ENCODE data around the gene RGS4. TPM values are rescaled to one million over a fixed set of nuclear protein-coding genes. Genes with fewer than 3 reads are reported as not detected.

Gene RGS4
- total RNA-seq, 1 experiment from 2014 or later = not detected

DNA sequence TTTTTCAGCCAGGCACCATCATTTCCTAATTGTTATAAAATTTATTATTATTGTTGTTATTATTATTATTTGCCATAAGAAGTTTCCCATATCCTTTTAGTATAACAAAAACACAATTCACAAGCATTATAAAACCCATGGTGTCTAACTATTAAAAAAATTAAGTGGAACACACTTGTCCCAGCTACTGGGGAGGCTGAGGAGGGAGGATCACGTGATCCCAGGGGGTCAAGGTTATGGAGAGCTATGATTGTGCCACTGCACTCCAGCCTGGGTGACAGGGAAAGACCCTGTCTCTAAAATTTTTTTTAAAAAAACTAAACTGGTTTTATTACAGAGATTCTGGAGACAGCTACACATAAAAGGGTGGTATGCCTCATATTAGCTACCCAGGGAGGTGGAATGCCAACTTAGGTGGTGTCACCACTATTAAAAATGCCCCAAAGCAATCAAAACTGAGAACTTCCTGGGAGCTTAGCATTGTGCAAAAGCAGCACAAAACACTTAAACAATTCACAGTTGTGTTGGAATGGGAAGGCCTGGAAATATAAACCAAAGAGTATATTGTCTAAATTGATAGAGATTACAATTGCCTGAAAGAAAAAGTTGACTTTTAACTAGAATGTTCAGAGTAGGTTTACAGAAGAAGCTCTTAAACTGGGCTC is 8.7 kb upstream of the RGS4 start:
- TF ChIP-seq, protein P1, sequence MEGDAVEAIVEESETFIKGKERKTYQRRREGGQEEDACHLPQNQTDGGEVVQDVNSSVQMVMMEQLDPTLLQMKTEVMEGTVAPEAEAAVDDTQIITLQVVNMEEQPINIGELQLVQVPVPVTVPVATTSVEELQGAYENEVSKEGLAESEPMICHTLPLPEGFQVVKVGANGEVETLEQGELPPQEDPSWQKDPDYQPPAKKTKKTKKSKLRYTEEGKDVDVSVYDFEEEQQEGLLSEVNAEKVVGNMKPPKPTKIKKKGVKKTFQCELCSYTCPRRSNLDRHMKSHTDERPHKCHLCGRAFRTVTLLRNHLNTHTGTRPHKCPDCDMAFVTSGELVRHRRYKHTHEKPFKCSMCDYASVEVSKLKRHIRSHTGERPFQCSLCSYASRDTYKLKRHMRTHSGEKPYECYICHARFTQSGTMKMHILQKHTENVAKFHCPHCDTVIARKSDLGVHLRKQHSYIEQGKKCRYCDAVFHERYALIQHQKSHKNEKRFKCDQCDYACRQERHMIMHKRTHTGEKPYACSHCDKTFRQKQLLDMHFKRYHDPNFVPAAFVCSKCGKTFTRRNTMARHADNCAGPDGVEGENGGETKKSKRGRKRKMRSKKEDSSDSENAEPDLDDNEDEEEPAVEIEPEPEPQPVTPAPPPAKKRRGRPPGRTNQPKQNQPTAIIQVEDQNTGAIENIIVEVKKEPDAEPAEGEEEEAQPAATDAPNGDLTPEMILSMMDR (conservative IDR thresholded peaks at IDR 0.05) = no peak
- Histone ChIP-seq H2BK5ac (ENCODE audit: insufficient read length, low read length) (no peak overlapping the region), H3K79me1 (ENCODE audit: insufficient read depth, low read depth, low read length, poor library complexity, severe bottlenecking) (no peaks in the 10 kb centered on the region), H4K91ac (ENCODE audit: insufficient read length, low read depth, low read length) (no peak overlapping the region), H3K9me3 (ENCODE audit: control insufficient read depth, low read depth, low read length) (no peaks in the 10 kb centered on the region), H4K8ac (replicated peaks; ENCODE audit: insufficient read length, low read depth, low read length) (no peak overlapping the region), H3K27ac (ENCODE audit: insufficient read length, low read depth, low read length) (no peak overlapping the region), H3K23ac (ENCODE audit: insufficient read length, low read depth, low read length) (no peak overlapping the region), H3K56ac (ENCODE audit: insufficient read length, low read depth, low read length) (no peak overlapping the region), H2BK15ac (ENCODE audit: low read depth, low read length) (no peak overlapping the region), H3K14ac (ENCODE audit: insufficient read depth, low read length) (no peak overlapping the region), H2AK5ac (ENCODE audit: insufficient read length, low read length) (no peak overlapping the region), H3K23me2 (ENCODE audit: insufficient read length, low read depth, low read length, poor library complexity, severe bottlenecking) (no peaks in the 10 kb centered on the region), H2BK12ac (ENCODE audit: insufficient read length, low read depth, low read length) (no peak overlapping the region), H3K79me2 (ENCODE audit: insufficient read depth, low read length) (no peaks in the 10 kb centered on the region), H3K4ac (ENCODE audit: low read depth, low read length) (no peak overlapping the region), H2BK20ac (ENCODE audit: low read depth, low read length, poor library complexity, severe bottlenecking) (no peak overlapping the region), H3K4me1 (ENCODE audit: insufficient read depth, low read length) (peaks cover 6% of the 10 kb centered on the region; the same call in 1 of the 2 replicates), H3T11ph (ENCODE audit: low read length) (no peak overlapping the region), H4K20me1 (ENCODE audit: control insufficient read depth, insufficient read depth, insufficient read length) (no peaks in the 10 kb centered on the region), H3K4me2 (ENCODE audit: insufficient read depth, insufficient read length, low read length) (no peak overlapping the region), H3K27me3 (ENCODE audit: insufficient read depth, low read length) (no peaks in the 10 kb centered on the region), H4K5ac (ENCODE audit: insufficient read length, low read depth, low read length) (no peak overlapping the region), H3K18ac (ENCODE audit: insufficient read length, low read depth, low read length) (no peak overlapping the region), H2BK120ac (ENCODE audit: low read depth, low read length, poor library complexity, severe bottlenecking) (no peak overlapping the region), H2AFZ (ENCODE audit: low read length) (no peak overlapping the region), H3K9ac (ENCODE audit: extremely low read depth, insufficient read length, low read length) (no peak overlapping the region)
- Mint-ChIP-seq H3K4me3 (no peak overlapping the region; a peak in 1 of 5 replicates), H3K4me1 (peaks cover 15% of the 10 kb centered on the region in 2 experiments), H3K27ac (no peak overlapping the region), H3K27me3 (ENCODE audit: low read depth) (no peaks in the 10 kb centered on the region), H3K36me3 (ENCODE audit: insufficient read depth in 1 of 3, low read depth in 3 of 3) (no peaks in the 10 kb centered on the region), H3K9me3 (no peaks in the 10 kb centered on the region)
- no CpG with 5 or more reads among the region's 1 CpG for WGBS (ENCODE audit: extremely low coverage, insufficient read length, low lambda C conversion rate)
- no peak for DNase-seq
